CD4-positive, CD25-positive, alpha-beta regulatory T cell (primary cell): ENCODE results near the gene GALNT16. TPM values are rescaled to one million over a fixed set of nuclear protein-coding genes. Genes with fewer than 3 reads are reported as not detected.
"Not testable (repeated sequence)": the region's sequence is repeated elsewhere in the genome, so short reads cannot be mapped to it uniquely, and the experiment has no call there.

Experiments used
- ATAC-seq, 2 donors: fragments of 150-1000 bp; cut with Tn5 transposase; one replicate each; pipeline ENCODE4 v1.10.0; 2021; ENCODE audit warnings: low read depth in 2 of 2, moderate number of reproducible peaks in 2 of 2, moderate library complexity in 1 of 2
- DNase-seq, 3 donors: peaks; one replicate each; pipeline versions ENCODE4 v3.0.0 to v3.0.0-alpha.2; 2012 to 2022; ENCODE audit warnings: mixed read lengths in 1 of 3
- H3K27ac ChIP-seq: one replicate; pipeline ENCODE4 v1.7.0; 2013; ENCODE audit warnings: mild to moderate bottlenecking, low read length; ENCODE audit not compliant: insufficient read depth, poor library complexity, severe bottlenecking
- H3K27me3 ChIP-seq: one replicate; pipeline ENCODE4 v1.7.0; 2013; ENCODE audit warnings: low read length; ENCODE audit not compliant: control insufficient read depth, insufficient read depth
- H3K36me3 ChIP-seq: one replicate; pipeline ENCODE4 v1.7.0; 2013; ENCODE audit warnings: mild to moderate bottlenecking, low read length, moderate library complexity; ENCODE audit not compliant: control insufficient read depth, insufficient read depth
- H3K4me1 ChIP-seq: 2 replicates; pipeline ENCODE4 v1.7.0; 2013; ENCODE audit warnings: mild to moderate bottlenecking, low read length; ENCODE audit not compliant: insufficient read depth, control insufficient read depth, poor library complexity, severe bottlenecking
- H3K4me3 ChIP-seq: one replicate; pipeline ENCODE4 v1.7.0; 2013; ENCODE audit warnings: low read depth, mild to moderate bottlenecking, low read length, moderate library complexity
- H3K9me3 ChIP-seq, 2 experiments: 1 replicate in 1 of 2; 2 replicates in 1 of 2; pipeline ENCODE4 v1.7.0; 2013; ENCODE audit warnings: low read length in 2 of 2, mild to moderate bottlenecking in 1 of 2, moderate library complexity in 1 of 2; ENCODE audit not compliant: control insufficient read depth in 2 of 2
- H3K27ac Mint-ChIP-seq, 3 donors: one replicate each; pipeline ENCODE4 v1.8.0; 2020 to 2022; ENCODE audit warnings: mild to moderate bottlenecking in 3 of 3, mixed read lengths in 3 of 3, moderate library complexity in 2 of 3
- H3K27me3 Mint-ChIP-seq: one replicate; pipeline ENCODE4 v1.8.0; 2022; ENCODE audit warnings: mild to moderate bottlenecking, mixed read lengths
- H3K36me3 Mint-ChIP-seq: one replicate; pipeline ENCODE4 v1.8.0; 2020; ENCODE audit warnings: mixed read lengths
- H3K4me1 Mint-ChIP-seq, 4 donors: one replicate each; pipeline ENCODE4 v1.8.0; 2020 to 2022; ENCODE audit warnings: mixed read lengths in 4 of 4, mild to moderate bottlenecking in 1 of 4
- H3K4me3 Mint-ChIP-seq, 4 donors: one replicate each; pipeline ENCODE4 v1.8.0; 2020 to 2022; ENCODE audit warnings: mild to moderate bottlenecking in 4 of 4, mixed read lengths in 4 of 4, moderate library complexity in 3 of 4
- H3K9me3 Mint-ChIP-seq, 7 donors: one replicate each; pipeline ENCODE4 v1.8.0; 2020 to 2022; ENCODE audit warnings: mixed read lengths in 7 of 7, mild to moderate bottlenecking in 3 of 7, moderate library complexity in 2 of 7
- polyA plus RNA-seq, 4 donors: library from polyadenylated mRNA; unstranded; fragments of 300-500 nt; fragmentation: Illumina TruSeq; gene quantifications; one replicate each; pipeline ENCODE4 v1.2.3, GENCODE V29; 2021
- total RNA-seq: library from RNA; stranded (reverse); gene quantifications from one replicate; pipeline ENCODE4 v1.2.3, GENCODE V29; 2022

Gene GALNT16
- total and polyA plus RNA-seq, 5 donors from 2014 or later = 0.05 TPM; not detected in 4

DNA sequence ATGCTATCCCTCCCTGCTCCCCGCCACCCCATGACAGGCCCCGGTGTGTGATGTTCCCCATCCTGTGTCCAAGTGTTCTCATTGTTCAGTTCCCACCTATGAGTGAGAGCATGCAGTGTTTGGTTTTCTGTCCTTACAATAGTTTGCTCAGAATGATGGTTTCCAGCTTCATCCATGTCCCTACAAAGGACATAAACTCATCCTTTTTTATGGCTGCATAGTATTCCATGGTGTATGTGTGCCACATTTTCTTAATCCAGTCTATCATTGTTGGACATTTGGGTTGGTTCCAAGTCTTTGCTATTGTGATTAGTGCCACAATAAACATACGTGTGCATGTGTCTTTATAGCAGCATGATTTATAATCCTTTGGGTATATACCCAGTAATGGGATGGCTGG lies 17.4 kb downstream of the GALNT16 start:
- H3K4me1 Mint-ChIP-seq, H3K27ac ChIP-seq, H3K36me3 Mint-ChIP-seq, H3K9me3 Mint-ChIP-seq, H3K9me3 ChIP-seq, DNase-seq, H3K4me1 ChIP-seq, H3K4me3 ChIP-seq, H3K36me3 ChIP-seq, H3K27ac Mint-ChIP-seq, ATAC-seq, H3K27me3 ChIP-seq, H3K4me3 Mint-ChIP-seq: not testable (repeated sequence)
- peaks cover 16% of the 10 kb centered on the region for H3K27me3 Mint-ChIP-seq

DNA sequence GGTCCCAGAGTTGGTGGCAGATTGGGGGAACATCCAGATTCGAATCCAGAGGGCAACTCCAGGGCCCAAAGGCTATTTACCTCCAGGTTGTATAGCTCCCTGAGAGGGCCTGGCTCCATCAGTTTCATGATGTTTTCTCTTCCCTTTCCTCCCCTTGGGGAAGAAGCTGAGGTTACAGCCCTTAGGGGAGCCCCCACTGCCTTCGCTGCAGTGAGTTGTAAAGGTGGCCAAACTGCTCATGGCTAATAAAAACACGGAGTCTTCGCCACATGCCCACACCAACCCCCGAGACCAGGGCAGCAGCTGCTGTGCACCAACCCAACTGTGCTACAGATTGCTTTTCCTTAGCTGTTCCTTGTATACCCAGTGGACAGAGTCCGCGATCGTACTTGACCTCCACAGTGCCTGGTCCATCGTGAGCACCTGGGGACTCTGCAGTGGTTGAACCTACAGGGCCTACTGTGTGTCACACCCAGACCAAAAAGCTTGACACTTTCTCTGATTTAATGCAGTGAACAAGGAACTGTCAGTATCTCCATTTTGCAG lies 20.9 kb downstream of the GALNT16 start:
- no peak overlapping the region for H3K27ac Mint-ChIP-seq

DNA sequence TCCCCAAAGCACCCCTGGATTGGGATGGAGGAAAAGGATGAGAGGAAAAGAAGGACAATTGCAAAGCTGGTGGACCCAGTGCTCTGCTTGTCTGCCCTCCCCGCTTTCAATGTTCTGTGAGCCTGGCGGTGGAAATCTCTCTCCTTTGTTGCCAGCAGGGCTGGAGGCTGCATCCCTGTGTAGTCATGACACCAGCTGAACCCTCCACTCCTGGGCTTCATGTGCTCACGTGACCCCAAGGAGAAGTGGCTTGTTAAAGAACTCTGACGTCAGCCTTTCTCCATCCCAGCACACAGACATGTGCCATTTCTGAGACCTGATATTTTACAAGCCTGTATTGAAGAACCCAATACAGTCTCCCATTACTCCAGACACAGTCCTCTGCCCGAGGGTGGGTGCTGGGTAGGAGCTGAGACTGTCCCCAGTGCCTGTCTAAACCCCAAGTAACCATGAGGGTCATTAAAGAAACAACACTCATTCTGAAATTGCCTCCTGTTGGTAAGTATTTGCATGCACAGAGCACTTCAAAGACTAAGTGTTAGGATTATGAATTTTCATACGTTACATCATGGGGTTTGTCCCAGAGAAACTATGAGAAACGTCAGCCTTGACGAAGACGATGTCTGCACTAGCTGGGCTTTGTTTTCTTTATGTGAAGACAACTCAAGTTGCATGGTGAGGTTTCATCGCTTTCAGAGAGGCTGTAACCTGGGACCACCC lies 21.7 kb downstream of the GALNT16 start:
- Histone ChIP-seq H3K36me3 (no peaks in the 10 kb centered on the region), H3K27me3 (no peaks in the 10 kb centered on the region), H3K27ac (no peak overlapping the region), H3K9me3 (no peaks in the 10 kb centered on the region), H3K4me1 (no peaks in the 10 kb centered on the region), H3K4me3 (no peak overlapping the region)
- DNase-seq (no peak), ATAC-seq (no peak)
- no peak overlapping the region for H3K4me3 Mint-ChIP-seq
- no peaks in the 10 kb centered on the region for H3K4me1 Mint-ChIP-seq
- no peaks in the 10 kb centered on the region for H3K36me3 Mint-ChIP-seq
- H3K27me3 Mint-ChIP-seq = peaks cover 10% of the 10 kb centered on the region
- H3K9me3 Mint-ChIP-seq = peaks cover 0 to 1% (median 0%) of the 10 kb centered on the region in 7 donors
- H3K27ac Mint-ChIP-seq = peak overlapping the region in 1 of 3 donors; percentile 41

More for the DNA sequence above, 20.9 kb downstream of the GALNT16 start:
- Histone ChIP-seq H3K27ac (no peak overlapping the region), H3K4me3 (no peak overlapping the region), H3K36me3 (no peaks in the 10 kb centered on the region), H3K9me3 (no peaks in the 10 kb centered on the region), H3K4me1 (no peaks in the 10 kb centered on the region), H3K27me3 (no peaks in the 10 kb centered on the region)
- no peak overlapping the region for H3K4me3 Mint-ChIP-seq
- no peak for ATAC-seq
- H3K4me1 Mint-ChIP-seq = no peaks in the 10 kb centered on the region
- no peak for DNase-seq
- peaks cover 0 to 1% (median 0%) of the 10 kb centered on the region in 7 donors for H3K9me3 Mint-ChIP-seq
- H3K36me3 Mint-ChIP-seq = no peaks in the 10 kb centered on the region
- peaks cover 13% of the 10 kb centered on the region for H3K27me3 Mint-ChIP-seq

DNA sequence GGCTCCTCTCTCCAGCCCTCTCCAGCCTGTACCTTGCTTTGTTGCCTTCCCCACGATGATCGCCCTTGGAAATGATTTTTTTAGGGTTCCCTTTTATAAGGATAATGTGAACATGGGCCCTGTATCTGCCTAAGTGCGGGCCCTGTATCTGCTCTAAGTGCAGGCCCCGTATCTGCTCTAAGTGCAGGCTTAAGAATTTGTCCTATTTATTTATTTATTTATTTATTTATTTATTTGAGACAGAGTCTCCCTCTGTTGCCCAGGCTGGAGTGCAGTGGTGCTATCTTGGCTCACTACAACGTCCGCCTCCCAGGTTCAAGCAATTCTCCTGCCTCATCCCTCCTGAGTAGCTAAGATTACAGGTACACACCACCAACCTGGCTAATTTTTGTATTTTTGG lies 22.5 kb downstream of the GALNT16 start:
- Mint-ChIP-seq H3K9me3 (no peaks in the 10 kb centered on the region), H3K27ac (peak overlapping the region in 1 of 3 donors; percentile 41), H3K36me3 (no peaks in the 10 kb centered on the region), H3K4me1 (no peaks in the 10 kb centered on the region), H3K4me3 (no peak overlapping the region), H3K27me3 (peaks cover 10% of the 10 kb centered on the region)
- no peak for DNase-seq
- Histone ChIP-seq H3K27me3 (no peaks in the 10 kb centered on the region), H3K4me3 (no peak overlapping the region), H3K36me3 (no peaks in the 10 kb centered on the region), H3K27ac (no peak overlapping the region), H3K4me1 (no peaks in the 10 kb centered on the region), H3K9me3 (no peaks in the 10 kb centered on the region)
- ATAC-seq = no peak

DNA sequence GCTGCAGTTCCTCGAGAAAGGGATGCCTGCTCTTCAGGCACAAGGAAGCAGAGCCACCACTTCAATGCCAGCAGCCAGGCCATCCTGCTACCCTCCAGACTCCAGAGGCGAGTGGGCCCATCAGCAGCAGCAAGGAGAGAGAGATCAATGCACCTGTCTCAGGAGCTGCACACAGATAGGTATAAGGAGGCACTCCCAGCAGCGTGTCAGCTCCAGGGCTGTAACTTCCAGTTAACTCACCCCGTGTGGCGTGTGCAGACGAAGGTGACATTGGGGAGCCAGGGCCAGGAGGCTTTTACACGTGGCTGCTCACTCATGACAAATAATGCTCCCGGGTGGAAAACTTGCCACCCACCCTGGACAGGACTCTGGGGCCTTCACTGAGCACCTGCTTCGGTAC lies 24.2 kb downstream of the GALNT16 start:
- ATAC-seq (no peak), DNase-seq (no peak)
- Mint-ChIP-seq H3K4me1 (no peaks in the 10 kb centered on the region), H3K4me3 (no peak overlapping the region), H3K27me3 (peaks cover 10% of the 10 kb centered on the region), H3K36me3 (no peaks in the 10 kb centered on the region), H3K9me3 (no peaks in the 10 kb centered on the region), H3K27ac (no peak overlapping the region)
- H3K4me1 ChIP-seq = no peaks in the 10 kb centered on the region
- H3K9me3 ChIP-seq = no peaks in the 10 kb centered on the region
- no peak overlapping the region for H3K4me3 ChIP-seq
- no peaks in the 10 kb centered on the region for H3K27me3 ChIP-seq
- H3K27ac ChIP-seq = no peak overlapping the region
- H3K36me3 ChIP-seq = no peaks in the 10 kb centered on the region

DNA sequence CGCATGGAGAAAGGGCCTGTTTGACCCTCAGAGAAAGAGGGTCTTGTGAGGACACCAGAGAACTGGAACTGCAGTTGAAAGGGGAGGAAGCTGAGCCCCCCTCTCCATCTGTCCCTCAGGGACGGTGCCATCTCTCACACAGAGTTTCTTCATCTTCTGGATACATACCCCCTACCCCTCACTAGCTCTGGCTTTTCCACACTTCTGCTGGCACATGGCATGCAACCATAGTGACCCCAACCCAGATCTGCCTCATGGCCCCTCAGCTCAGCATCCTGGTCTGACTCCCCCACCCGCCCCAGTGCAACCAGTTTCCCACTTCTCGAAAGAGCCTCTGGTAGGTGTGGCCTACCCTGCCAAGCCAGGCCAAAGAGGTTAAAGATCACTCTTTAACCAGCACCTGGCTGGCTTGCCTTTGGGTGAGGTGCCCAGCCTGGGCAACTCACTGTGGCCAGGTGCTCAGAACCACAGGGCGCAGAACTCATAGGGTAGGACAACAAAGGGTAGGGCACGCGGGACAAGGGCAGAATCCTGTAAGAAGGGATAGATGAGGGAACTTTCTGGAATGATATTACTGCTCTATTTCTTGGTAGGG lies 25.8 kb downstream of the GALNT16 start:
- Histone ChIP-seq H3K27me3 (no peaks in the 10 kb centered on the region), H3K27ac (no peak overlapping the region), H3K4me1 (no peaks in the 10 kb centered on the region), H3K36me3 (no peaks in the 10 kb centered on the region), H3K4me3 (no peak overlapping the region), H3K9me3 (no peaks in the 10 kb centered on the region)
- Mint-ChIP-seq H3K36me3 (no peaks in the 10 kb centered on the region), H3K4me1 (no peaks in the 10 kb centered on the region), H3K27ac (no peak overlapping the region), H3K9me3 (no peaks in the 10 kb centered on the region), H3K4me3 (no peak overlapping the region), H3K27me3 (peaks cover 5% of the 10 kb centered on the region)
- ATAC-seq (no peak), DNase-seq (no peak)

DNA sequence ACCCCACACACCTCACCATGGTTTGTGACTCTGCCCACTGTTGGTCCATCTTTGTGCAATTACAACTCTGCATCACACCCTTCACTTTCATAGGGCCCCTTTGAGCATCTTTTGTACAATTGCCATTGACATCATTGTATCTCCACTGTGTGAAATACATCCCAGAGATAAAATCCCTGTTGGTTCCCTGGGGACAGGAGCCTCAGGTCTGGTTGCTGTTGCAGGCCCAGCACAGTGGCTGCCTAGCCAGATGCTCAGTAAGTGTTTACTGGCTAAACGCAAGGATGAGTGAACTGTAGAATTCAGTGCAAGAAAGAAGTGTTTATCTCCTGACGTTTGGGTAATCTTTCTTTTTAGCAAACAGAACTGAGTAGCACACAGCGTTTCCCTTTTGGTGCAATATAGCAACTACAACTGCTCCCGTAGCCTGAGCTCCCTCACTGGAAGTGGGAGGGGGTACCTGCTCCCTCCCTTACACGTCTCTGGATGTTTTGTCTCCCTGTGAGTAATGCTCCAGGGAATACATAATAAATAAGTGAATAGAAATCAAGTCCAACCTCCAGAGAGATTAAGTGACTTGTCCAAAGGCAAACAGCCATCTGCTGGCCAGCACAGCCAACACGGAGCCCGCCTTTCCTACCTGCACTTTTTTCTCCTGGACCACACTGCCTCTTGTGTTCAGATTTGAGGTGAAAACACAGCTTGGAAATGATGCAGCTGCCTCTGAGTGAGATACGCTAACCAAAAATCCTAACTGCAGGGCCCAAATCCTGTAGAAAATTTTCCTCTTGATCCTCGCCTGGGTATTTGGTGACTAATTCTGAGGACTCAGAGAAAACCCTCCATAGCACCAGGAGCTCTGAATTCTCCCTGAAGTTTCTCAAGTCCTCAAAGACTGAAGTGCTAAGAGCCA lies 27.4 kb downstream of the GALNT16 start:
- H3K27me3 Mint-ChIP-seq = peaks cover 1% of the 10 kb centered on the region
- no peaks in the 10 kb centered on the region for H3K4me1 ChIP-seq
- H3K27ac Mint-ChIP-seq = peak overlapping the region in 1 of 3 donors; percentile 28
- no peaks in the 10 kb centered on the region for H3K9me3 Mint-ChIP-seq
- H3K4me3 Mint-ChIP-seq = no peak overlapping the region
- H3K9me3 ChIP-seq = no peaks in the 10 kb centered on the region
- no peak overlapping the region for H3K27ac ChIP-seq
- no peaks in the 10 kb centered on the region for H3K27me3 ChIP-seq
- DNase-seq = no peak
- H3K36me3 Mint-ChIP-seq = no peaks in the 10 kb centered on the region
- ATAC-seq = no peak
- H3K4me1 Mint-ChIP-seq = no peaks in the 10 kb centered on the region
- no peaks in the 10 kb centered on the region for H3K36me3 ChIP-seq
- H3K4me3 ChIP-seq = no peak overlapping the region
